Measurements from ENCODE around the gene UBE3A.

UBE3A gene

GRCh38 chr15:25366058-25366457, 72.8 kb downstream of the UBE3A start:
- TF ChIP-seq CTCF (IDR thresholded peaks at IDR 0.05) = no peak
- H3K36me3 Mint-ChIP-seq (ENCODE audit: low read depth) = peaks cover 65% of the 10 kb centered on the region

GRCh38 chr15:25362545-25362944, 76.3 kb downstream of the UBE3A start:
- Mint-ChIP-seq H3K36me3 (ENCODE audit: low read depth) (peaks cover 68% of the 10 kb centered on the region), H3K27me3 (ENCODE audit: low read depth, poor library complexity) (no peaks in the 10 kb centered on the region), H3K9me3 (no peaks in the 10 kb centered on the region), H3K4me1 (no peaks in the 10 kb centered on the region), H3K4me3 (no peak overlapping the region), H3K27ac (no peak overlapping the region)
- DNase-seq = no peak
- no peak for TF ChIP-seq CTCF (IDR thresholded peaks at IDR 0.05)

More at GRCh38 chr15:25366058-25366457, 72.8 kb downstream of the UBE3A start:
- Mint-ChIP-seq H3K4me3 (no peak overlapping the region), H3K27ac (no peak overlapping the region), H3K4me1 (no peaks in the 10 kb centered on the region), H3K27me3 (ENCODE audit: low read depth, poor library complexity) (no peaks in the 10 kb centered on the region), H3K9me3 (no peaks in the 10 kb centered on the region)
- no peak for DNase-seq

DNA sequence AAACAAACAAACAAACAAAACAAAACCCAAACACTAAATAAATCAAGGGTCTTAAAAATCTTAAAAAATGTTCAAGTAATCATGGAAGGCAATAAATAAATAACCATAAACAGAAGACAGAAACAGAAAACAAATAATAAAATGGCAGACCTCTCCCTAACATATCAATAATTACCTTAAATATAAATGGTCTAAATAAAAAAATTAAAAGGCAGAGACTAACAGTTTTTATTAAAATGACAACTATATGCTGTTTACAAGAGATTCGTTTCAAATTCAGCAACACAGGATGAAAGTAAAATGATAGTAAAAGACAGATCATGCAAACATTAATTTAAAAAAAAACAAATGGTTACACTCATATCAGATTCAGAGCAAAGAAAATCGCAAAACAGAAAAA, 91.1 kb downstream of the UBE3A start:
- no peaks in the 10 kb centered on the region for H3K27me3 Mint-ChIP-seq (ENCODE audit: low read depth, poor library complexity)
- H3K9me3 Mint-ChIP-seq = peaks cover 17% of the 10 kb centered on the region
- DNase-seq = no peak
- H3K4me1 Mint-ChIP-seq = no peaks in the 10 kb centered on the region
- no peak overlapping the region for H3K27ac Mint-ChIP-seq
- peaks cover 69% of the 10 kb centered on the region for H3K36me3 Mint-ChIP-seq (ENCODE audit: low read depth)
- H3K4me3 Mint-ChIP-seq = no peak overlapping the region
- TF ChIP-seq CTCF (IDR thresholded peaks at IDR 0.05) = no peak

DNA sequence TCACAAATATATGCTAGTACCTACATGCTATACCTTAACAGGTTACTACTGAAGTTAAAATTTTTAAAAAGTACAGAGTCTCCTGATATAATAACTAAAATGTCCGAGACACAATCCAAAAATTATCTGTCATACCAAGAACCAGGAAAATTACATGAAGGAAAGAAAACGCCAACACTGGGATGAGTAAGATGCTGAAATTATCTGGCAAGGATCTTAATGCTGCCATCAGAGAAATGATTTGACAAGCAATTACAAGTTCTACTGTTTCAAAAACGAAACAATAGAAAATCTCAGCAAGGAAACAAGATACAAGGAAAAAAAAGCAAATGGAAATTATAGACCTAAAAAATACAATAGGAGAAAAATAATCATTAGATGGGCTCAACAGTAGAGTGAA, 92.5 kb downstream of the UBE3A start:
- H3K4me1 Mint-ChIP-seq = no peaks in the 10 kb centered on the region
- peaks cover 75% of the 10 kb centered on the region for H3K36me3 Mint-ChIP-seq (ENCODE audit: low read depth)
- H3K27ac Mint-ChIP-seq = peak overlapping the region; percentile 28

DNA sequence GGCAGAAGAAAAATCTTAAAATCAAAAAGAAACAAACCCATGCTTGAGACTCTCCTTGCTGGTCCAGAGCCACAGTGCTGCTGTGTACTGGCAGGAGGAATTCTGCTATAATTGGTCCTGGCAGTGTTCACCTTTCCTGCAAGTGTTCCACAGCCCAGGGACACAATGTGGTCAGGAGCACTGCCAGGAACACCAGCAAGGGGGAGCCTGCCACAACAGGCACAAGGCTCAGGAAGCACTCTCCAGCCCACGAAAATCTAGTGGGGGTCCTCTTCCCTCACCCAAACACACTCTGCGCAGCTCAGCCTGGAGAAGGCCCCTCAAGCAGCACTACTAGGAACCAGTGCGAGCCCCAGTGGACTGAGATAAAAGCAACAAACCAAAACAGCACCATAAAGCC, 92.9 kb downstream of the UBE3A start:
- TF ChIP-seq CTCF (IDR thresholded peaks at IDR 0.05) = no peak
- DNase-seq = peak; percentile 4
- Mint-ChIP-seq H3K4me3 (no peak overlapping the region), H3K9me3 (peaks cover 17% of the 10 kb centered on the region), H3K36me3 (ENCODE audit: low read depth) (peaks cover 70% of the 10 kb centered on the region), H3K4me1 (no peaks in the 10 kb centered on the region), H3K27ac (no peak overlapping the region), H3K27me3 (ENCODE audit: low read depth, poor library complexity) (no peaks in the 10 kb centered on the region)

More for the DNA sequence above, 92.5 kb downstream of the UBE3A start:
- DNase-seq = no peak
- H3K27me3 Mint-ChIP-seq (ENCODE audit: low read depth, poor library complexity) = no peaks in the 10 kb centered on the region
- H3K4me3 Mint-ChIP-seq = no peak overlapping the region
- peaks cover 17% of the 10 kb centered on the region for H3K9me3 Mint-ChIP-seq
- no peak for TF ChIP-seq CTCF (IDR thresholded peaks at IDR 0.05)

DNA sequence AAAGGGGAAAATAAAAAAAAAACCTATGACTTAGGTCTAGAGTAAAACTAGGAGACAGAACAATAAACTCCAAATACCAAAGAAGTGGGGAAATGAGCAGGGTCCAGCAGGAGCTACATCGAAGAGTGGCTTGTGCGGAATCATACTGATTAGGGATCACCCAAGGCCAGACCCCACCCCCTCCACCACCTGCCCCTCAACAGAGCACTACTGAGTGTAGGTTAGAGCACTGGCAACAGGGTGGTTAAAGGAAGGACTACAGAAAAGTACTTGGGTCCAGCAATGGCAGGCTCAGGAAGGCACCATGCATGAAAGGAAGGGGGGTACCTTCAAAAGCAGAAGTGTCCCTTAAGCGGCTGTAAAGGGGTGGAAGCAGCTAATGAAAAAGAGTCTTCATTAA, 96.2 kb downstream of the UBE3A start:
- DNase-seq = no peak
- Mint-ChIP-seq H3K4me1 (no peaks in the 10 kb centered on the region), H3K4me3 (no peak overlapping the region), H3K9me3 (peaks cover 9% of the 10 kb centered on the region), H3K27ac (no peak overlapping the region), H3K36me3 (ENCODE audit: low read depth) (peaks cover 63% of the 10 kb centered on the region), H3K27me3 (ENCODE audit: low read depth, poor library complexity) (no peaks in the 10 kb centered on the region)
- TF ChIP-seq CTCF (IDR thresholded peaks at IDR 0.05) = no peak

Data from nephron progenitor cell (in vitro differentiated cells).